ENCODE results near the gene OTOP3.

OTOP3 gene

GRCh38 chr17:74938194-74938950 lies 2.7 kb downstream of the OTOP3 start:
- no peak overlapping the region for H3K27ac ChIP-seq
- TF ChIP-seq CTCF (conservative IDR thresholded peaks at IDR 0.05) (no peak), ZFX (IDR thresholded peaks at IDR 0.05) (no peak)

GRCh38 chr17:74939534-74939933 lies 3.8 kb downstream of the OTOP3 start:
- TF ChIP-seq CTCF (conservative IDR thresholded peaks at IDR 0.05) (no peak), ZFX (IDR thresholded peaks at IDR 0.05) (no peak)

GRCh38 chr17:74941128-74941725 lies 5.5 kb downstream of the OTOP3 start:
- H3K27ac ChIP-seq = no peak overlapping the region
- TF ChIP-seq CTCF (conservative IDR thresholded peaks at IDR 0.05) = no peak
- no peak for TF ChIP-seq ZFX (IDR thresholded peaks at IDR 0.05)

More at GRCh38 chr17:74939534-74939933, 3.8 kb downstream of the OTOP3 start:
- H3K27ac ChIP-seq = no peak overlapping the region

- H3K27ac ChIP-seq = no peak overlapping the region
- no peak for TF ChIP-seq CTCF (conservative IDR thresholded peaks at IDR 0.05)
- TF ChIP-seq ZFX (IDR thresholded peaks at IDR 0.05) = no peak
Measured at GRCh38 chr17:74943808-74944522, 8.3 kb downstream of the OTOP3 start.

- no peak overlapping the region for H3K27ac ChIP-seq
- TF ChIP-seq CTCF (conservative IDR thresholded peaks at IDR 0.05) (no peak), ZFX (IDR thresholded peaks at IDR 0.05) (no peak)
Measured at GRCh38 chr17:74945543-74945942, 9.8 kb downstream of the OTOP3 start.

DNA sequence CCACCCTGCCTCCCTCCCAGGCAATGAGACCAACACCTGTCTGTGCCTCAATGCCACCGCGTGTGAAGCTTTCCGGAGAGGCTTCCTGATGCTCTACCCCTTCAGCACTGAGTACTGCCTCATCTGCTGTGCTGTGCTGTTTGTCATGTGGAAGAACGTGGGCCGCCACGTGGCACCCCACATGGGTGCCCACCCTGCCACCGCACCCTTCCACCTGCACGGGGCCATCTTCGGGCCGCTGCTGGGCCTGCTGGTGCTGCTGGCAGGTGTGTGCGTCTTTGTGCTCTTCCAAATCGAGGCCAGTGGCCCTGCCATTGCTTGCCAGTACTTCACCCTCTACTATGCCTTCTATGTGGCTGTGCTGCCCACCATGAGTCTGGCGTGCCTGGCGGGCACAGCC lies 10.9 kb downstream of the OTOP3 start:
- TF ChIP-seq CTCF (conservative IDR thresholded peaks at IDR 0.05) (no peak), ZFX (IDR thresholded peaks at IDR 0.05) (no peak)
- H3K27ac ChIP-seq = no peak overlapping the region
